D721Med (cell line): ENCODE data around the gene CHI3L2.

ENCODE experiments used
- DNase-seq: peaks from one replicate; pipeline ENCODE4 v3.0.0; 2011; ENCODE audit warnings: low spot score; ENCODE audit not compliant: insufficient read length
- FAIRE-seq: peaks from 2 replicates; lab custom pipeline; 2011; peaks lifted over from hg19 to GRCh38; lab: Jason Lieb, UNC
- TF ChIP-seq, protein P1 (sequence below): IDR thresholded peaks from 2 replicates; pipeline ENCODE4 v1.5.1; 2012; ENCODE audit warnings: mild to moderate bottlenecking, control low read depth; ENCODE audit not compliant: insufficient read depth; ENCODE audit errors: missing control alignments

The CHI3L2 gene

DNA sequence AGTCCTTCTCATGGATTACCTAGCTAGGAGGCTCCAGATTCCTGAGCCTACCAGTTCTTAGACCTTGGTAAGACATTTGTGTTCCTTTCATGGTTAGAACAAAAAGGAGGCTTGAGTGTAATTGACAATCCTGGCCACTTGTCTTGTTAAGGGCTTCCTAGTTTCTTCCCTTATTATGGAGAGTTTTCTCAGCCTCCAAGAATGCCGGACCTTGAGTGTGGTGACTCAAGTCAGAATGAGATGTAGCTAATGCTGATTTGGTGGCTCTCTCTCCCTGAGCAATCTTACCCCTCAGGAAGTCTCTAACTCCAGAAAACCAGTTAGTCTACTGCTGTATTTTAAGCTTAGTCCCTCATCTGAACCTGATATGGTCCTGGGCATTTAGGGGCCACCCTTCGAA, 14.3 kb downstream of the CHI3L2 start:
- FAIRE-seq (no peak), DNase-seq (no peak)
- TF ChIP-seq, protein P1, sequence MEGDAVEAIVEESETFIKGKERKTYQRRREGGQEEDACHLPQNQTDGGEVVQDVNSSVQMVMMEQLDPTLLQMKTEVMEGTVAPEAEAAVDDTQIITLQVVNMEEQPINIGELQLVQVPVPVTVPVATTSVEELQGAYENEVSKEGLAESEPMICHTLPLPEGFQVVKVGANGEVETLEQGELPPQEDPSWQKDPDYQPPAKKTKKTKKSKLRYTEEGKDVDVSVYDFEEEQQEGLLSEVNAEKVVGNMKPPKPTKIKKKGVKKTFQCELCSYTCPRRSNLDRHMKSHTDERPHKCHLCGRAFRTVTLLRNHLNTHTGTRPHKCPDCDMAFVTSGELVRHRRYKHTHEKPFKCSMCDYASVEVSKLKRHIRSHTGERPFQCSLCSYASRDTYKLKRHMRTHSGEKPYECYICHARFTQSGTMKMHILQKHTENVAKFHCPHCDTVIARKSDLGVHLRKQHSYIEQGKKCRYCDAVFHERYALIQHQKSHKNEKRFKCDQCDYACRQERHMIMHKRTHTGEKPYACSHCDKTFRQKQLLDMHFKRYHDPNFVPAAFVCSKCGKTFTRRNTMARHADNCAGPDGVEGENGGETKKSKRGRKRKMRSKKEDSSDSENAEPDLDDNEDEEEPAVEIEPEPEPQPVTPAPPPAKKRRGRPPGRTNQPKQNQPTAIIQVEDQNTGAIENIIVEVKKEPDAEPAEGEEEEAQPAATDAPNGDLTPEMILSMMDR, result no peak

DNA sequence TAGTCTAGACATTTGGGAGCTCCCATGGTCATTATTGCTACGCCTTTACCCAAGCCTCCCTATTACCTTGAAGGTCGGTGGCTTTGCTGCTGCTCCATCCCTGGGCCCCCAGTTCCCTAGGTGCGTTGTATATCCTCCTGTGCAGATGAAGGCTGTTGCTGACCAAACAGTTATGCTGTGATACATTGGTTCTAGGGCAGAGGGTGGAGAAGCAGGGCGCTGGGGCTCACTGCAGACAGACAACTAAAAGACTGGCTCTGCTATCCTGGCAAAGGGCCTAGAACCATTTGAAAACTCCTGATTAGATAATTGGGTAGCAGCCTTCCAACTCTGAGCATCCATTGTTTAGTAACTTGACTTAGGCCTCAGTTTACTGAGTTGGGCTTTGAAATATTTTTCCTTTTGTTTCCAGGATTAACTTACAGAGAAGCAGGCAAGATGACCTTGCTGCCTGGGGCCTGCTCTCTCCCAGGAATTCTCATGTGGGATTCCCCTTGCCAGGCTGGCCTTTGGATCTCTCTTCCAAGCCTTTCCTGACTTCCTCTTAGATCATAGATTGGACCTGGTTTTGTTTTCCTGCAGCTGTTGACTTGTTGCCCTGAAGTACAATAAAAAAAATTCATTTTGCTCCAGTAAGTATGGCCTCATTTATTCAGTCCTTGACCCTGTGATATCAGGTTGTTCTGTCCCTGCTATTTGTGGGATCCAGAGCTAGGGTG, 15.5 kb downstream of the CHI3L2 start:
- DNase-seq, result no peak
- no peak for FAIRE-seq
- TF ChIP-seq, protein P1, result no peak

DNA sequence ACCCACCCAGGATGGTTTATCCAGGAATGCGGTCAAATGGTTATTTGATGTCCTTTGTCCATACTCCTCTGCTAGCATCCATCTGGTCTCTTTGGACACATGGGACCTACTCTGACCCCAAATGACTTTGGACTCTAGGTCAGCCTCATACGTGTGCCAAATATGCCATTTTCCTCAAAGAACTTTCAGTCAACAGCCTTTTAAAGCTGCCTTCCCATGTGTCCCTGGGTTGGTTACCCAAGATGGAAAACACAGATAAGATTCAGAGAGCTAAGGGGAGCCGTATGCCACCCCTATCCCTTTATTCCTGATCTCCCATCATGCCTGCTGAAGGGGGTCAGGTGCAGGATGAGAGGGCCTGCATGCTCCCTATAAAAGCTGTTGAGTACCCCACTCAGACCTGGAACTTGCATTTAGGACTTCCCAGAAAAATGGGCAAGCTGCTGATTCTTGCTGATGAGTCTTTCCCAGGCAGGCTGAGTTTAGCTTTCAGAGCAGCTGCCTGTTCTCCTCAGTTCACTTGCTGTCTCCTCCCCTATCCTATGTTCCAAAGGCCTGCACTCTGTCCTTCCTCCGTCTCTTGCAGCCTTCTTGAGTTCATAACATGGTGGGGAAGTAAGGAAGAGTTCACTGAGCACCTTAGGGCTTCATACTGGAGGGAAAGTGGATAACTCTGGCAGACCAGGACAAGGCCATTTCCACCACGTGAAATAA, 19.8 kb downstream of the CHI3L2 start:
- TF ChIP-seq, protein P1, result no peak
- FAIRE-seq (no peak), DNase-seq (no peak)

DNA sequence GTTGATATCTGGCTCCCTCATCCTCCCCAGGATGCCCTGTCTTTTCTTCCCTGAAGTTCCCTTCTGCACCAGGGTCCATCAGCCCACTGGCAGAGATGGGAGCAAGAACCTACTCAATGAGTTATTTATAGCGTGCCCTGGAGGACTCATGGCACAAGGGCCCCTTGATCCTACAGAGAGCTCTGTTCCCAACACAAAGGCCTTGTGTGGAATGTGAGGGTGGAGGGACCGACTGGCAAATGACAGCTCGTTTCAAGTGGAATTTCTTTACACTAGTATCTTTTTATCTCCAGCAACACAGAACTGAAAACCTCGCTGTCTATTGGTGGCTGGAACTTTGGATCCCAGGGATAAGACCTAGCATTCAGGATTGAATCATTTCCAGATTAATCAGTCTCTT, 22.4 kb downstream of the CHI3L2 start:
- FAIRE-seq, result no peak
- TF ChIP-seq, protein P1, result no peak

DNA sequence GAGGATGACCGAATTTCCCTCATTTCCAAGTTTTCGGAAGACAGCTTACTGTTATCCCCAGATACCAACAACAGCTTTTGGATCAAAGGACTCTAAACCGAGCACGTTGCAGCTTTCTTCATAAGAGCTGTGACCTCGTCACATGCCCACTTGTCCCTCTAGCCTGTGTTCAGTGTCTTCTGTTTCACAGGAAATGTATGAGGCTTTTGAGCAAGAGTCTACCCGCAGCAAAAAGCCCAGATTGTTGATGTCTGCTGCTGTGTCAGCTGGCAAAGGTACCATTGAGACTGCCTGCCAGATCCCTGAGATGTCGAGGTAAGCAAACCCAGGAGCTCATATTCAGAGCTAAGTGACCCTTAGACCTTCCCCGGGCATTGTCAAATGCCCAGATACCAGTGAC, 24.1 kb downstream of the CHI3L2 start:
- FAIRE-seq, result no peak
- TF ChIP-seq, protein P1, result no peak
- no peak for DNase-seq

More for the DNA sequence above, 22.4 kb downstream of the CHI3L2 start:
- no peak for DNase-seq

DNA sequence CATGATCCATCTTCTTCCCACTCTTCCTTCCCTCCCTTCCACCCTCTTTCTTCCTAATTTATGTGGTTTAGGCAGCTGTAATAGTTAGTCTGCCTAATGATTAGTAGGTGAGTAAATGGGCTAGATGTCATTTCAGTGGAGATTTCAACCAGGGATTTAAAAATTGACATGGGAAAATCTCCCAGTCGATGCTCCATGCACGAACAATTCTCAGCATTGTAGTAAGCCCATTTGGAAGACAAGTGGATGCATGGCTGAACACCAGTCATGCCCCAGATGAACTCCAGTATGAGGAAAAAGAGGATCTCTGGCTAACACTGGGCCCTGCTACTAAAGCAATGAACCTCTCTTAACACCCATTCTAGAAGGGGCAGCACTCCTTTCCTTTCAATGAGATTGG, 25.3 kb downstream of the CHI3L2 start:
- TF ChIP-seq, protein P1, result no peak
- DNase-seq, result no peak

DNA sequence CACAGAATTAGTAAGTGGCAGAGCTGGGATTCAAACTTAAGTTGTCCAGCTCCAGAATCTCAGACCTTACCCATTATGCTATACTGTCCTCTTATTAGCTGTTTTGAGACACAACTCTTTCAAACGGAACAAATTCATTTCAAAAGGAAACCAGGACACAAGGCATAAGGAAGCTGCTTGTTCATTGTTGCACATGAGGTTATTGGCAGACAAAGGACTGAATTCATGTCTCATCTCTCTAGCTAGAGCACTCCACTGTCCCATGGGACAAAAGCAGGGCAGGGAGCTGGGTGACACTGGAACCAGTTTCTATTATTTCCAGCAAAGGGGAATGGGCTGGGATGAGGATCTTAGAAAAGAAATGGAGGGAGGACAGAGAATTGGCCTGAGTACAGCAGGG, 26.4 kb downstream of the CHI3L2 start:
- TF ChIP-seq, protein P1, result no peak
- DNase-seq (no peak), FAIRE-seq (no peak)

More for the DNA sequence above, 25.3 kb downstream of the CHI3L2 start:
- FAIRE-seq, result no peak
